ENCODE results near the gene BOC.

DNA sequence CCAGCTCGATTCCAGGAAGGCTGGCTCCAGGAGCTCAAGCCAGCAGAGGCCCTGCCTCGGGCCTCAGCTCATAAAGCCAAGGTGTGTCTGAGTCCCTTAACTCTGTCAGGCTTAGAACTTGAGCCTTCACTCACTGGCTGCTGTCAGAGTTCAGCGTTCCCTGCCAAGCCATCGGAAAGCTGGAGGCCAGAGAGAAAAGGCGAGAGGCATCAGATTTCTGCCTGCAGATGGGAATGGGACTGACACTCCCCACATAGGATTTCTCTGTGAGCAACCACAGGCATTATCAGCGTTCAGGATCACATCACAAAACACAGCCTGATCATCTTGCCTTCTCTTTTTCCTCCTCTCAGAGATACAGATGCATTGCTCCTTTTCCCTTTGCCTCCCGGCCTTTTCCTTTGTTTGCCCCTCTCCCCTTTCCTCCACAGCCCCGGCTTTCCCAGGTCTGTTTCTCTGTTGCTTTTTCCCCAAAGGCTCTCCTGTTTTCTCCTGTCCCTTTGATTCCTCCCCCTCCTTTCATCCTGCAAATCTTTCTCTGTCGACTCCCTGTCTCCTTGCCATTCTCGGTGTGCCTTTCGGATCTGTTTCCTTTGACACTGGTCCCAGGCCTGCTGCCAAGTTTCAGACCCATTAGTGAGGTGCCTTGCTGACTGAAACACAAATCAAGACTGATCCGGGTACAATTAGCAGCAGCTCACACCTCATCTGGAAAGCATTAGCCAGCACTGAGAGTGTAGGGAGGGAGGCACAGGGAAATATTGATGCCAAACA, 44.5 kb upstream of the BOC start:
- TF ChIP-seq, protein P1, sequence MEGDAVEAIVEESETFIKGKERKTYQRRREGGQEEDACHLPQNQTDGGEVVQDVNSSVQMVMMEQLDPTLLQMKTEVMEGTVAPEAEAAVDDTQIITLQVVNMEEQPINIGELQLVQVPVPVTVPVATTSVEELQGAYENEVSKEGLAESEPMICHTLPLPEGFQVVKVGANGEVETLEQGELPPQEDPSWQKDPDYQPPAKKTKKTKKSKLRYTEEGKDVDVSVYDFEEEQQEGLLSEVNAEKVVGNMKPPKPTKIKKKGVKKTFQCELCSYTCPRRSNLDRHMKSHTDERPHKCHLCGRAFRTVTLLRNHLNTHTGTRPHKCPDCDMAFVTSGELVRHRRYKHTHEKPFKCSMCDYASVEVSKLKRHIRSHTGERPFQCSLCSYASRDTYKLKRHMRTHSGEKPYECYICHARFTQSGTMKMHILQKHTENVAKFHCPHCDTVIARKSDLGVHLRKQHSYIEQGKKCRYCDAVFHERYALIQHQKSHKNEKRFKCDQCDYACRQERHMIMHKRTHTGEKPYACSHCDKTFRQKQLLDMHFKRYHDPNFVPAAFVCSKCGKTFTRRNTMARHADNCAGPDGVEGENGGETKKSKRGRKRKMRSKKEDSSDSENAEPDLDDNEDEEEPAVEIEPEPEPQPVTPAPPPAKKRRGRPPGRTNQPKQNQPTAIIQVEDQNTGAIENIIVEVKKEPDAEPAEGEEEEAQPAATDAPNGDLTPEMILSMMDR (IDR thresholded peaks at IDR 0.05 in 8 of 11, conservative IDR thresholded peaks at IDR 0.05 in 3 of 11) = no peak
- TF ChIP-seq POLR2A (IDR thresholded peaks at IDR 0.05) = no peak
